PC-3 (cell line): ENCODE data around the gene RFLNA. TPM values are rescaled to one million over a fixed set of nuclear protein-coding genes. Genes with fewer than 3 reads are reported as not detected.

Experiments
- ATAC-seq: fragments of 200-7000 bp; cut with Tn5 transposase; 2 replicates; pipeline ENCODE4 v1.9.1; 2020; ENCODE audit warnings: mild to moderate bottlenecking, moderate library complexity
- BruUV-seq: library from RNA; stranded (reverse); fragments of 400-500 nt; replicated peaks from 2 replicates; lab custom pipeline; 2021; lab: Mats Ljungman, UMichigan
- CTCF ChIA-PET: fragments of 300-600 bp; sonication (Branson Sonifier 250); formaldehyde crosslinking; loops from one replicate; lab custom pipeline; 2022; ENCODE audit warnings: antibody characterized with exemption; lab: Charles Lee
- POLR2A ChIA-PET: fragments of 300-600 bp; sonication (Branson Sonifier 250); formaldehyde crosslinking; loops from one replicate; lab custom pipeline; 2022; ENCODE audit warnings: antibody characterized with exemption; ENCODE audit not compliant: unreplicated experiment; lab: Charles Lee
- DNase-seq: peaks from one replicate; pipeline ENCODE4 v3.0.0-alpha.2; 2015
- H2AFZ ChIP-seq: fragments of 300-600 bp; sonication (generic); 2 replicates; pipeline ENCODE4 v1.6.0; 2016; ENCODE audit warnings: antibody characterized with exemption, low read length
- H3F3A ChIP-seq: fragments of 300-600 bp; sonication (generic); one replicate; pipeline ENCODE4 v1.6.0; 2017; ENCODE audit warnings: antibody characterized with exemption, low read length, control low read depth, mild to moderate bottlenecking; ENCODE audit not compliant: unreplicated experiment
- H3K27ac ChIP-seq: fragments of 300-600 bp; sonication (generic); 2 replicates; pipeline ENCODE4 v1.5.1; 2016; ENCODE audit warnings: mild to moderate bottlenecking, low read length
- H3K27me3 ChIP-seq: fragments of 300-600 bp; sonication (generic); 2 replicates; pipeline ENCODE4 v1.6.1; 2016; ENCODE audit warnings: low read length, mixed read lengths
- H3K36me3 ChIP-seq: fragments of 300-600 bp; sonication (generic); 2 replicates; pipeline ENCODE4 v1.6.1; 2016; ENCODE audit warnings: low read depth, mixed run types, low read length, mixed read lengths
- H3K4me1 ChIP-seq: fragments of 300-600 bp; sonication (generic); 2 replicates; pipeline ENCODE4 v1.5.1; 2016; ENCODE audit warnings: low read length; ENCODE audit not compliant: insufficient read depth
- H3K4me2 ChIP-seq: fragments of 300-600 bp; sonication (generic); 2 replicates; pipeline ENCODE4 v1.6.0; 2016; ENCODE audit warnings: low read length
- H3K4me3 ChIP-seq: fragments of 300-600 bp; sonication (generic); 2 replicates; pipeline ENCODE4 v1.5.1; 2016; ENCODE audit warnings: mild to moderate bottlenecking, low read length, mixed read lengths
- H3K79me2 ChIP-seq: fragments of 300-600 bp; sonication (generic); 2 replicates; pipeline ENCODE4 v1.6.1; 2017; ENCODE audit warnings: low read length, mixed read lengths
- H3K9ac ChIP-seq: fragments of 300-600 bp; sonication (generic); 2 replicates; pipeline ENCODE4 v1.6.0; 2016; ENCODE audit warnings: mild to moderate bottlenecking, low read length
- H3K9me2 ChIP-seq: fragments of 300-600 bp; sonication (generic); replicated peaks from 2 replicates; pipeline ENCODE4 v1.6.1; 2016; ENCODE audit warnings: mixed run types, low read length, mixed read lengths
- H3K9me3 ChIP-seq: fragments of 300-600 bp; sonication (generic); 2 replicates; pipeline ENCODE4 v1.6.1; 2016; ENCODE audit warnings: low read length, mixed read lengths
- H4K20me1 ChIP-seq: fragments of 300-600 bp; sonication (generic); 2 replicates; pipeline ENCODE4 v1.6.1; 2016; ENCODE audit warnings: low read length, mixed read lengths
- EZH2 ChIP-seq: fragments of 300-600 bp; sonication (generic); IDR thresholded peaks from one replicate; pipeline ENCODE4 v1.6.1; 2017; ENCODE audit warnings: antibody characterized with exemption, mild to moderate bottlenecking, low read length; ENCODE audit not compliant: unreplicated experiment
- EZH2phosphoT487 ChIP-seq: fragments of 300-600 bp; sonication (generic); IDR thresholded peaks from 2 replicates; pipeline ENCODE4 v1.6.1; 2018; ENCODE audit warnings: mild to moderate bottlenecking, antibody characterized with exemption, low read length, borderline replicate concordance
- intact Hi-C: fragments of 100-400 bp; cut with micrococcal nuclease; formaldehyde crosslinking; loops from 2 replicates; pipeline ENCODE4 v1.9.0; 2023
- total RNA-seq: library from RNA; depleted of rRNA; stranded (reverse); fragments of >200 nt; gene quantifications from 2 replicates; pipeline ENCODE4 v1.2.3, GENCODE V29; 2014
- TF ChIP-seq, protein P1 (sequence below): fragments of 300-600 bp; sonication (generic); conservative IDR thresholded peaks from 2 replicates; pipeline ENCODE4 v1.5.1; 2017; ENCODE audit warnings: antibody characterized with exemption, low read depth, mild to moderate bottlenecking, low read length

Gene RFLNA
- total RNA-seq, 1 experiment from 2014 or later: not detected

- H3K4me3 ChIP-seq: no peak overlapping the region
- H3K4me1 ChIP-seq: no peaks in the 10 kb centered on the region
- ChIA-PET POLR2A (no interaction called here), CTCF (no interaction called here)
- DNase-seq (no peak), ATAC-seq (no peak)
- no TSS peak for BruUV-seq
- H3K36me3 ChIP-seq: peaks cover 2% of the 10 kb centered on the region
- peaks cover under 1% of the 10 kb centered on the region; the same call in 1 of the 2 replicates for H3K9me3 ChIP-seq
- no peaks in the 10 kb centered on the region for H3F3A ChIP-seq
- no peak overlapping the region for H3K4me2 ChIP-seq
- no peak overlapping the region for H3K27ac ChIP-seq
- TF ChIP-seq EZH2: no peak
- TF ChIP-seq, protein P1, sequence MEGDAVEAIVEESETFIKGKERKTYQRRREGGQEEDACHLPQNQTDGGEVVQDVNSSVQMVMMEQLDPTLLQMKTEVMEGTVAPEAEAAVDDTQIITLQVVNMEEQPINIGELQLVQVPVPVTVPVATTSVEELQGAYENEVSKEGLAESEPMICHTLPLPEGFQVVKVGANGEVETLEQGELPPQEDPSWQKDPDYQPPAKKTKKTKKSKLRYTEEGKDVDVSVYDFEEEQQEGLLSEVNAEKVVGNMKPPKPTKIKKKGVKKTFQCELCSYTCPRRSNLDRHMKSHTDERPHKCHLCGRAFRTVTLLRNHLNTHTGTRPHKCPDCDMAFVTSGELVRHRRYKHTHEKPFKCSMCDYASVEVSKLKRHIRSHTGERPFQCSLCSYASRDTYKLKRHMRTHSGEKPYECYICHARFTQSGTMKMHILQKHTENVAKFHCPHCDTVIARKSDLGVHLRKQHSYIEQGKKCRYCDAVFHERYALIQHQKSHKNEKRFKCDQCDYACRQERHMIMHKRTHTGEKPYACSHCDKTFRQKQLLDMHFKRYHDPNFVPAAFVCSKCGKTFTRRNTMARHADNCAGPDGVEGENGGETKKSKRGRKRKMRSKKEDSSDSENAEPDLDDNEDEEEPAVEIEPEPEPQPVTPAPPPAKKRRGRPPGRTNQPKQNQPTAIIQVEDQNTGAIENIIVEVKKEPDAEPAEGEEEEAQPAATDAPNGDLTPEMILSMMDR: no peak
- no peak for TF ChIP-seq EZH2phosphoT487
- H3K9ac ChIP-seq: no peak overlapping the region
- H3K9me2 ChIP-seq: no peaks in the 10 kb centered on the region
- intact Hi-C loops: no loop called here
- no peaks in the 10 kb centered on the region for H4K20me1 ChIP-seq
- peaks cover 5% of the 10 kb centered on the region; the same call in 1 of the 2 replicates for H3K27me3 ChIP-seq
- H2AFZ ChIP-seq: no peak overlapping the region
- no peaks in the 10 kb centered on the region for H3K79me2 ChIP-seq
Observed at GRCh38 chr12:124318278-124319020, 23.6 kb downstream of the RFLNA start.

DNA sequence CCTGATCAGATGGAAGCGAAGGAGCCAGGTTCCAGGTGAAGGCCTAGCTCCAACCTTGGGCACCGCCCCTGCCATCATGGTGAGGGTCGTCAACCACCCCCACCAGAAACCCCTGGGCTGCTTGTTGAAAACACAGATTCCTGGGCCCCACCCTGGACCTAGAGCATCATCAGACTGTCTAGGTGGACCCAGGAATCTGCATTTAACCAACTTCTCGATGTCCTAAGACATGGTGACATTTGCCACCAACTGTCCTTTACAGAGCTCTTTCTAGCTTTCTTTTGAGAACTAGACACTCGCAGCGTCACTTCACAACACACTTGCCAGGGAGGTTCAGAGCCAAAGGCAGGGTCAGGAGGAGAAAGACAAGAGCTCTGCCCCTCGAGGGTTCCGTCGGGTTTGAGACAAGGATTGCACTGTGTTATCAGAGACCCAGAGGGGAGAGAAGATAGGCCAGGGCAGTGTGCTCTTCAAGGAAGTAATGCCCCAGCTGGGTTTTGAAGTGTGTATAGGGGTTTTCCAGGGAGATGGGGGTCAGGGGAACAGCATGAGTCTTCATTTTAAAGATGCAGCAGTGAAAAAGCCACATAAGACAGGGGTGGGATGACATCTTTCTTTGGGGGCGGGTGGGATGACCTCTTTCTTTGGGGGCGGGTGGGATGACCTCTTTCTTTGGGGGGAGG is 24.6 kb downstream of the RFLNA start:
- no peak overlapping the region for H2AFZ ChIP-seq
- no peaks in the 10 kb centered on the region for H3K79me2 ChIP-seq
- BruUV-seq: no TSS peak
- peaks cover 7% of the 10 kb centered on the region; the same call in 1 of the 2 replicates for H3K9me3 ChIP-seq
- no peak overlapping the region for H3K9ac ChIP-seq
- no peak overlapping the region for H3K27ac ChIP-seq
- no peaks in the 10 kb centered on the region for H3F3A ChIP-seq
- no peak overlapping the region for H3K4me3 ChIP-seq
- peaks cover 12% of the 10 kb centered on the region for H3K36me3 ChIP-seq
- POLR2A ChIA-PET: no interaction called here
- no peaks in the 10 kb centered on the region for H4K20me1 ChIP-seq
- H3K9me2 ChIP-seq: no peaks in the 10 kb centered on the region
- no peak for ATAC-seq
- intact Hi-C loops: loop anchor here (2.0 to 5.0 kb wide), 2 partner anchors 157 to 267 kb away; no protein-coding TSS in a partner anchor
- TF ChIP-seq, protein P1: no peak
- TF ChIP-seq EZH2phosphoT487 (no peak), EZH2 (no peak)
- no peaks in the 10 kb centered on the region for H3K4me1 ChIP-seq
- H3K27me3 ChIP-seq: no peaks in the 10 kb centered on the region; the same call in 1 of the 2 replicates
- H3K4me2 ChIP-seq: no peak overlapping the region
- DNase-seq: no peak
- CTCF ChIA-PET: no interaction called here
